Osteoblast (primary cell): ENCODE results near the gene FERMT2. TPM values are rescaled to one million over a fixed set of nuclear protein-coding genes. Genes with fewer than 3 reads are reported as not detected.

Experiments
- DNase-seq: peaks from one replicate; pipeline ENCODE4 v3.0.0; 2011; ENCODE audit warnings: low spot score, mixed read lengths; ENCODE audit not compliant: insufficient read length; ENCODE audit errors: missing footprints
- H2AFZ ChIP-seq: 2 replicates; pipeline ENCODE4 v1.6.0; 2011; ENCODE audit warnings: mild to moderate bottlenecking, low read length
- H3K27ac ChIP-seq: 2 replicates; pipeline ENCODE4 v1.5.1; 2011; ENCODE audit warnings: mild to moderate bottlenecking, low read depth, low read length, moderate library complexity
- H3K27me3 ChIP-seq: 2 replicates; pipeline ENCODE4 v1.6.0; 2012; ENCODE audit warnings: mild to moderate bottlenecking, control low read depth, inconsistent platforms, low read length, moderate library complexity; ENCODE audit not compliant: insufficient read depth
- H3K36me3 ChIP-seq: 2 replicates; pipeline ENCODE4 v1.5.1; 2011; ENCODE audit warnings: mild to moderate bottlenecking, low read length, control low read depth, moderate library complexity; ENCODE audit not compliant: insufficient read depth
- H3K4me1 ChIP-seq: 2 replicates; pipeline ENCODE4 v1.5.1; 2011; ENCODE audit warnings: mild to moderate bottlenecking, low read length, control low read depth, moderate library complexity; ENCODE audit not compliant: insufficient read depth
- H3K4me2 ChIP-seq: 2 replicates; pipeline ENCODE4 v1.6.0; 2011; ENCODE audit warnings: mild to moderate bottlenecking, low read length; ENCODE audit not compliant: insufficient read depth
- H3K4me3 ChIP-seq: fragments of 200-600 bp; sonication (generic); 3 replicates; pipeline ENCODE4 v1.5.1; 2012; ENCODE audit warnings: mild to moderate bottlenecking, low read length, inconsistent platforms; ENCODE audit not compliant: insufficient read depth
- H3K79me2 ChIP-seq: 2 replicates; pipeline ENCODE4 v1.6.0; 2012; ENCODE audit warnings: mild to moderate bottlenecking, low read length, control low read depth, inconsistent platforms; ENCODE audit not compliant: insufficient read depth
- H3K9me3 ChIP-seq: 2 replicates; pipeline ENCODE4 v1.5.1; 2011; ENCODE audit warnings: low read depth, low read length, control low read depth
- H4K20me1 ChIP-seq: 2 replicates; pipeline ENCODE4 v1.6.0; 2012; ENCODE audit warnings: mild to moderate bottlenecking, low read length, control low read depth; ENCODE audit not compliant: insufficient read depth
- CTCF ChIP-seq: IDR thresholded peaks from 2 replicates; pipeline ENCODE4 v1.5.1; 2011; ENCODE audit warnings: mild to moderate bottlenecking, low read depth, low read length, moderate library complexity; ENCODE audit errors: extremely low read depth
- total RNA-seq: library from RNA; depleted of rRNA; stranded (reverse); fragments of >200 nt; gene quantifications from 2 replicates; pipeline ENCODE4 v1.2.3, GENCODE V29; 2012

FERMT2 gene
- total RNA-seq, 1 donor, result 280 TPM

DNA sequence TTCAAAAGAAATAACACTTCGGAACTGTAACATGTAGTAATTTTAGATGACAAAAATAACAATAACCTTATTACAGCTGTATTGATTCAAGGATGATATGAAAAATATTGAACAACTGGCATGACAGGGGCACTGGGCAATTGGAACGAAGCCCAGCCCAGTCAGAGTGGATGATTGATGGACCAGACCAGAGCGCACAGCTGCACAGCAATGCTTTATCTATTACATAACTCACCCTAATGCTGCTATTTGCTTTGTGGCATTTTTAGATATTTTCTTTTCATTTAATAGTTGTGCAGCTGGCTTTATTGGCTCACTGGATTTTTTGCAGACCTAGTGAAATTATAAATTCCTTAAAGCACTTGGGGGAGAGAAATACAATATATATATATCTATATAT, 26.9 kb upstream of the FERMT2 start:
- Histone ChIP-seq H3K4me2 (no peak overlapping the region), H4K20me1 (no peaks in the 10 kb centered on the region), H3K4me3 (no peak overlapping the region), H3K27ac (no peak overlapping the region), H3K4me1 (no peaks in the 10 kb centered on the region), H3K27me3 (no peaks in the 10 kb centered on the region), H3K36me3 (no peaks in the 10 kb centered on the region), H3K79me2 (no peaks in the 10 kb centered on the region), H2AFZ (no peak overlapping the region), H3K9me3 (no peaks in the 10 kb centered on the region)
- no peak for DNase-seq
- no peak for TF ChIP-seq CTCF

GRCh38 chr14:52974406-52974805, 23.6 kb upstream of the FERMT2 start:
- Histone ChIP-seq H3K27me3 (no peaks in the 10 kb centered on the region), H3K4me2 (no peak overlapping the region), H3K79me2 (no peaks in the 10 kb centered on the region), H2AFZ (no peak overlapping the region), H3K36me3 (no peaks in the 10 kb centered on the region), H3K4me3 (no peak overlapping the region), H3K4me1 (no peaks in the 10 kb centered on the region), H4K20me1 (no peaks in the 10 kb centered on the region), H3K27ac (no peak overlapping the region), H3K9me3 (no peaks in the 10 kb centered on the region)
- DNase-seq, result peak; percentile 5
- TF ChIP-seq CTCF, result no peak

DNA sequence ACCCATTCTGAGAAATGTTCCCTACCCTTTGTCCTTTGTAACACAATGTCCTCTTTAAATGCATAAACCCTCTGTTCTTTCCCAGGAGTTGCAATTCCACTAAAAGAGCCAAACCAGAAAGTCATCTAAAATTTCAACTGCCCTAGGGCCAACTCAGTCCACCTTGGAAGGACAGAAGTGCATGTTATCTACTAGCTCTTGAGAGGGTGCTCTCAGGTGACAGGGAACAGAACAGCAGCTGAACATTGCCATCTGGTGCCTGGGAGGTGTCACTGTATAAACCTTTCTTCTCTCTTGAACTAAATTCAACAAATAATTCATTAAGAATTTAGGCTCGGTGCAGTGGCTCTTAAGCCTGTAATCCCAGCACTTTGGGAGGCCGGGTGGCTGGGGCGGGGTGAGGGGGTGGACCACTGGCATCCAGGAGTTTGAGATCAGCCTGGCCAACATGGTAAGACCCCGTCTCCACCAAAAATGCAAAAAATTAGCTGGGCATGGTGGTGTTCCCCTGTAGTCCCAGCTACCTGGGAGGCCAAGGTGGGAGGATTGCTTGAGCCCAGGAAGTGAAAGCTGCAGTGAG, 10.3 kb upstream of the FERMT2 start:
- no peaks in the 10 kb centered on the region for H3K27me3 ChIP-seq
- H3K79me2 ChIP-seq, result no peaks in the 10 kb centered on the region
- H3K4me1 ChIP-seq, result no peaks in the 10 kb centered on the region
- H3K9me3 ChIP-seq, result no peaks in the 10 kb centered on the region
- peak; percentile 68 for TF ChIP-seq CTCF
- peak; percentile 43 for DNase-seq
- H4K20me1 ChIP-seq, result no peaks in the 10 kb centered on the region
- peak overlapping the region; percentile 48 for H2AFZ ChIP-seq
- no peak overlapping the region for H3K27ac ChIP-seq
- H3K4me2 ChIP-seq, result no peak overlapping the region
- H3K4me3 ChIP-seq, result no peak overlapping the region
- H3K36me3 ChIP-seq, result no peaks in the 10 kb centered on the region

DNA sequence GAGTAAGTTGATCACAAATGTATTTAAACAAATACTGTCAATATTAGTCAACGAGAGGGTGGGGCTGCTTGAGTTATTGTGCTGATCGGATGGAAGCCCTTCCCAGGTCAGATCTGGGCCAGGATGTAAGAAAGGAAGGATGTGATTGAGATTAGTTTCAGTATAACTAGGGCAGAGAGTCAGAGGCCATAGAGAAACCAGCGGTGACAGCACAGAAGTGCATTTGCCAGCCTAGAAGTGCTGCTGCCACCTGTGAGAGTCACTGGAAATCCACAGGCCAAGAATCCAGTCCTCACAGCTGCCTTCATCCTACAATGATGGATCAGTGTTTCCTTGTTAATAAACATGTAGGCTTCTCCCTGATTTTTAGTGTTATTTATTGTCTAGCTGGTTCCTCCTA, 9.8 kb upstream of the FERMT2 start:
- Histone ChIP-seq H3K4me1 (no peaks in the 10 kb centered on the region), H3K27ac (no peak overlapping the region), H3K79me2 (no peaks in the 10 kb centered on the region), H3K36me3 (no peaks in the 10 kb centered on the region), H4K20me1 (no peaks in the 10 kb centered on the region), H2AFZ (peak overlapping the region; percentile 48), H3K27me3 (no peaks in the 10 kb centered on the region), H3K4me2 (no peak overlapping the region), H3K9me3 (no peaks in the 10 kb centered on the region), H3K4me3 (no peak overlapping the region)
- DNase-seq, result no peak
- TF ChIP-seq CTCF, result no peak
